Measurements from ENCODE around the gene CRACDL. TPM values are rescaled to one million over a fixed set of nuclear protein-coding genes. Genes with fewer than 3 reads are reported as not detected.

The CRACDL gene
- total RNA-seq, 1 experiment from 2014 or later, result 2.4 TPM

- in situ Hi-C loops (cut with HindIII; ENCODE audit: low pct_unique_long_range_greater_than_20kb, low sequenced_read_pairs) (no loop called here), intact Hi-C loops (cut with micrococcal nuclease; ENCODE audit: unreplicated experiment) (no loop called here)
- Histone ChIP-seq H3K27me3 (ENCODE audit: control insufficient read depth, insufficient read depth, low read length) (no peaks in the 10 kb centered on the region), H3K9me3 (ENCODE audit: control insufficient read depth, insufficient read depth, low read depth, low read length) (no peaks in the 10 kb centered on the region), H3K4me1 (ENCODE audit: control insufficient read depth, insufficient read depth, low read length) (no peaks in the 10 kb centered on the region), H3K36me3 (ENCODE audit: control insufficient read depth, insufficient read depth, low read length) (no peaks in the 10 kb centered on the region), H3K4me3 (ENCODE audit: low read depth in 2 of 2, low read length in 2 of 2) (no peak overlapping the region), H3K27ac (ENCODE audit: low read length) (no peak overlapping the region)
- no peak for ATAC-seq
- CTCF ChIA-PET, result no interaction called here
- POLR2A ChIA-PET, result no interaction called here
- BruUV-seq (replicated peaks), result no TSS peak
- DNase-seq (ENCODE audit: low read depth, low spot score), result no peak
- no peak for TF ChIP-seq POLR2AphosphoS5 (IDR thresholded peaks at IDR 0.05; ENCODE audit: low read depth, low read length)
- no peak for TF ChIP-seq REST (IDR thresholded peaks at IDR 0.05; ENCODE audit: insufficient read depth in 1 of 2, low read depth in 2 of 2, low read length in 1 of 2)
- TF ChIP-seq SIN3A (IDR thresholded peaks at IDR 0.05; ENCODE audit: borderline replicate concordance, insufficient read depth, low read depth, low read length), result no peak
- TF ChIP-seq CTCF (IDR thresholded peaks at IDR 0.05), result no peak
- TF ChIP-seq TCF7L2 (IDR thresholded peaks at IDR 0.05; ENCODE audit: low read depth, low read length), result no peak
Measured at GRCh38 chr2:98764499-98764898, 171.5 kb downstream of the CRACDL start.

- ATAC-seq (no peak), DNase-seq (ENCODE audit: low read depth, low spot score) (no peak)
- no peaks in the 10 kb centered on the region for H3K9me3 ChIP-seq (ENCODE audit: control insufficient read depth, insufficient read depth, low read depth, low read length)
- intact Hi-C loops (cut with micrococcal nuclease; ENCODE audit: unreplicated experiment), result no loop called here
- no peaks in the 10 kb centered on the region for H3K4me1 ChIP-seq (ENCODE audit: control insufficient read depth, insufficient read depth, low read length)
- in situ Hi-C loops (cut with HindIII; ENCODE audit: low pct_unique_long_range_greater_than_20kb, low sequenced_read_pairs), result no loop called here
- peaks cover 2% of the 10 kb centered on the region; the same call in 1 of the 2 replicates for H3K27me3 ChIP-seq (ENCODE audit: control insufficient read depth, insufficient read depth, low read length)
- no peak overlapping the region for H3K27ac ChIP-seq (ENCODE audit: low read length)
- H3K4me3 ChIP-seq (ENCODE audit: low read depth in 2 of 2, low read length in 2 of 2), result no peak overlapping the region
- BruUV-seq (replicated peaks), result no TSS peak
- ChIA-PET POLR2A (no interaction called here), CTCF (no interaction called here)
- no peak for TF ChIP-seq POLR2AphosphoS5 (IDR thresholded peaks at IDR 0.05; ENCODE audit: low read depth, low read length)
- no peak for TF ChIP-seq REST (IDR thresholded peaks at IDR 0.05; ENCODE audit: insufficient read depth in 1 of 2, low read depth in 2 of 2, low read length in 1 of 2)
- no peak for TF ChIP-seq SIN3A (IDR thresholded peaks at IDR 0.05; ENCODE audit: borderline replicate concordance, insufficient read depth, low read depth, low read length)
- H3K36me3 ChIP-seq (ENCODE audit: control insufficient read depth, insufficient read depth, low read length), result no peaks in the 10 kb centered on the region
Measured at GRCh38 chr2:98763209-98763951, 172.6 kb downstream of the CRACDL start.

Data from Panc1 (cell line).